Activated CD8-positive, alpha-beta T cell treated with anti-CD3 and anti-CD28 coated beads, Interleukin-2, amount 10 ng/mL, durations not matched to agents 7 days and 5 days (primary cell): ENCODE results near the gene BZW1. TPM values are rescaled to one million over a fixed set of nuclear protein-coding genes. Genes with fewer than 3 reads are reported as not detected.

Experiments
- ATAC-seq: fragments of 150-1000 bp; cut with Tn5 transposase; one replicate; pipeline ENCODE4 v1.10.0; 2021; ENCODE audit warnings: moderate library complexity
- CTCF ChIA-PET: fragments of 350-600 bp; sonication (Branson Sonifier 250); formaldehyde crosslinking; loops from one replicate; lab custom pipeline; 2021; ENCODE audit warnings: antibody characterized with exemption; lab: Charles Lee
- POLR2A ChIA-PET: fragments of 350-600 bp; sonication (Branson Sonifier 250); formaldehyde crosslinking; loops from one replicate; lab custom pipeline; 2021; ENCODE audit warnings: antibody characterized with exemption; lab: Charles Lee
- DNase-seq: peaks from one replicate; pipeline ENCODE4 v3.0.0-alpha.2; 2020
- H3K27ac Mint-ChIP-seq: one replicate; pipeline ENCODE4 v1.8.0; 2021; ENCODE audit warnings: mild to moderate bottlenecking, mixed read lengths
- H3K27me3 Mint-ChIP-seq: one replicate; pipeline ENCODE4 v1.8.0; 2021; ENCODE audit warnings: low read depth, mixed read lengths
- H3K36me3 Mint-ChIP-seq: one replicate; pipeline ENCODE4 v1.8.0; 2021; ENCODE audit warnings: low read depth, mixed read lengths
- H3K4me1 Mint-ChIP-seq: one replicate; pipeline ENCODE4 v1.8.0; 2021; ENCODE audit warnings: low read depth, mixed read lengths
- H3K4me3 Mint-ChIP-seq: one replicate; pipeline ENCODE4 v1.8.0; 2021; ENCODE audit warnings: mild to moderate bottlenecking, mixed read lengths
- H3K9me3 Mint-ChIP-seq: one replicate; pipeline ENCODE4 v1.8.0; 2022; ENCODE audit warnings: mixed read lengths; ENCODE audit not compliant: insufficient read depth
- total RNA-seq, 2 experiments: library from RNA; stranded (reverse); gene quantifications; one replicate each; pipeline ENCODE4 v1.2.3, GENCODE V29; 2021

The BZW1 gene
- total RNA-seq, 2 experiments from 2014 or later = 276 to 304 TPM

- Mint-ChIP-seq H3K36me3 (peaks cover 2% of the 10 kb centered on the region), H3K9me3 (peaks cover 9% of the 10 kb centered on the region), H3K4me3 (no peak overlapping the region), H3K4me1 (no peaks in the 10 kb centered on the region), H3K27ac (no peak overlapping the region), H3K27me3 (no peaks in the 10 kb centered on the region)
- ChIA-PET CTCF (no interaction called here), POLR2A (interaction anchor here (0.6 to 1.1 kb wide), 2 partner anchors 11 to 327 kb away, joined by 3 read pairs; no protein-coding TSS in a partner anchor)
- DNase-seq = no peak
- no peak for ATAC-seq
Measured at GRCh38 chr2:200839513-200839912, 27.8 kb downstream of the BZW1 start.

DNA sequence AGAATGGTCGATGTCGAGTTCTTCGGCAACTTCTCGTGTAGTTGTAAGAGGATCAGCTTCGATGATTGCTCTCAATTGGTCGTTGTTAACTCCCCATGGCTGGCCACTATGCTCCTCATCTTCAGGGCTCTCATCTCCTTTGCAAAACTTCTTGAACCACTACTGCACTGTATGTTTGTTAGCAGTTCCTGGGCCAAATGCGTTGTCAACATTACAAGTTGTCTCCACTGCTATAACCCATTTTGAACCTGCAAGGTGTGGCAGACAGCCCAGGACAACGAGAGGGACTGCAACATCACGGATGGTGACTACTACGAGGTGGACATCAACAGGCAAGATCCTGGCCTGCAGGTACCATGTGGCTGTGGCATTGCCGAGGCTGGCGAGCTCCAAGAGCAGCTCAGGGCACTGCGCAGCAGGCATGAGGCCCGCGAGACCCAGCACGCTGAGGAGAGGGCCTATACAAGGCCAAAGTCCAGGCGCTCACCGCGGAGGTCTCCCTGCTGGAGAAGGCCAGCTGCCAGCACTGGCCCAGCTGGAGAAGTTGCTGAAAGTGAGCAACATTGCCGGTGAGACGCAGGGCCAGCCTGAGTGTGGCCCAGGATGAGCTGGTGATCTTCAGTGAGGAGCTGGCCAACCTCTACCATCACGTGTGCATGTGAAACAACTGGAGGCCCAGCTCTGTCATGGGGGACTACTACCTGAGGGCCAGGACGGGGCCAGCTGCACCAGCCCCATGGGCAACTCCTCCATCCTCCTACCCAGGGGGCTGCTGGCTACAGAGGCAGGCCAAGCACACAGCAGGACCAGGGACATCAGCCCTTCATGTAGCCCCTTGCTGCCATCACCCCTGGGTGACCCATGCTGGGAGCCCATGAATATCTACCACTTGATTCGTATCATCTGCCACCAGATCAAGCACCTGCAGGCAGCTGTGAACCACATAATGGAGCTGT lies 32.6 kb downstream of the BZW1 start:
- ChIA-PET CTCF (interaction anchor here (1.5 kb wide), 1 partner anchor 131 kb away, joined by 4 read pairs; no protein-coding TSS in a partner anchor), POLR2A (interaction anchor here (1.1 to 1.7 kb wide), 2 partner anchors 12 to 26 kb away, joined by 3 to 5 read pairs; no protein-coding TSS in a partner anchor)
- Mint-ChIP-seq H3K36me3 (no peaks in the 10 kb centered on the region), H3K4me3 (no peak overlapping the region), H3K27me3 (no peaks in the 10 kb centered on the region), H3K9me3 (no peaks in the 10 kb centered on the region), H3K4me1 (no peaks in the 10 kb centered on the region), H3K27ac (no peak overlapping the region)
- ATAC-seq (no peak), DNase-seq (no peak)

- DNase-seq = no peak
- Mint-ChIP-seq H3K4me3 (no peak overlapping the region), H3K9me3 (no peaks in the 10 kb centered on the region), H3K4me1 (no peaks in the 10 kb centered on the region), H3K27me3 (no peaks in the 10 kb centered on the region), H3K36me3 (peaks cover 2% of the 10 kb centered on the region), H3K27ac (no peak overlapping the region)
- POLR2A ChIA-PET = interaction anchor here (1.1 to 1.7 kb wide), 2 partner anchors 11 to 27 kb away, joined by 3 to 5 read pairs; no protein-coding TSS in a partner anchor
- CTCF ChIA-PET = interaction anchor here (1.2 to 1.5 kb wide), 2 partner anchors 23 to 132 kb away, joined by 3 to 4 read pairs; no protein-coding TSS in a partner anchor
- peak; percentile 7 for ATAC-seq
Measured at GRCh38 chr2:200845194-200845593, 33.5 kb downstream of the BZW1 start.

DNA sequence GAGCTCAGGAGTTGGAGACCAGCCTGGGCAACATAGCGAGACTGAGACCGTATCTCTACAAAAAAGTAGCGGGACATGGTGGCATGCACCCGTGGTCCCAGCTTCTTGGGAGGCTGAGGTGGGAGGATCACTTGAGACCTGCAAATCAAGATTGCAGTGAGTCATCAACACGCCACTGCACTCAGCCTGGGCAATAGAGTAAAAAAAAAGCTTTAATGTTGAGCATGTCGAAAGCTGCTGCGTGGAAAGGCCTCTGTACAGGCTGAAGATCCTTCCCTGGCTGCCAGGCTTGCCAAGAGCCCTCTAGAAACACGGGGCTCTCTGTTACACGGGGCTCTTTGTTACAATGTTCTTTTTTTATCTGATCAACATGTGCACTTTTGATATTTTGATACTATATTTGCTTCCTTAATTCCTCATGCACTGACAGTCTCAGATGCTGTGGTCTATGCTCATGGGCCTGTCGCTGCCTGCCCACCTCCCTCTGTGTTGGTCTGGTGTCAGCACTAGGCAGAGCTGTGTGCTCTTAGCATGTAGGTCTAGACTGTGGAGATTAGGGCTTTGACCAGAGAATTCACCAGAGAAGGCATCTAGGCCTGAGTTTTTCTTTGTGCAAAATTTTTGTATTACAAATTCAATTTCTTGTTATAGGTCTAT lies 34.1 kb downstream of the BZW1 start:
- POLR2A ChIA-PET = interaction anchor here (1.1 to 1.7 kb wide), 2 partner anchors 10 to 28 kb away, joined by 3 to 5 read pairs; no protein-coding TSS in a partner anchor
- no peak overlapping the region for H3K4me3 Mint-ChIP-seq
- no peak for ATAC-seq
- no peaks in the 10 kb centered on the region for H3K27me3 Mint-ChIP-seq
- H3K4me1 Mint-ChIP-seq = no peaks in the 10 kb centered on the region
- no peaks in the 10 kb centered on the region for H3K9me3 Mint-ChIP-seq
- H3K36me3 Mint-ChIP-seq = peaks cover 8% of the 10 kb centered on the region
- CTCF ChIA-PET = interaction anchor here (1.2 to 1.5 kb wide), 2 partner anchors 24 to 133 kb away, joined by 3 to 4 read pairs; no protein-coding TSS in a partner anchor
- no peak overlapping the region for H3K27ac Mint-ChIP-seq
- DNase-seq = no peak

DNA sequence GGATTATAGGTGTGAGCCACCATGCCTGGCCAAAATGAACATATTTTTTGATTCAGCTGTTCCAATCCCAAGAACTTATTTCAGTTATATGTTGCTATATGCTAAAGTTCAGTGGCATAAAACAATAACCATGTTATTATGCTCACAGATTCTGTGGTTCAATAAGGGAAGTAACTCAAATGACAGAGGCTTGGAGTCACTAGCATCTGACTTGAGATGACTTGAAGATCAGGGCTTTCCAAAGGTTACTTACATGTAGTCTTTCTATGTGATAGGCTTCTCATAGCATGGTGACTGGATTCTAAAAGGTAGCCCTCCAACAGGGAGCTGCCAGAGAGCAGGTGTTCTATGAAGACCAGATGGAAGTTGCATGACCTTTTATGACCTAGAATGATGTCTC lies 35.6 kb downstream of the BZW1 start:
- POLR2A ChIA-PET = interaction anchor here (1.1 kb wide), 1 partner anchor 26 kb away, joined by 3 read pairs; no protein-coding TSS in a partner anchor
- Mint-ChIP-seq H3K4me1 (no peaks in the 10 kb centered on the region), H3K27ac (no peak overlapping the region), H3K36me3 (peaks cover 22% of the 10 kb centered on the region), H3K27me3 (no peaks in the 10 kb centered on the region), H3K9me3 (no peaks in the 10 kb centered on the region), H3K4me3 (no peak overlapping the region)
- DNase-seq = no peak
- ATAC-seq = no peak
- CTCF ChIA-PET = no interaction called here

- Mint-ChIP-seq H3K27me3 (no peaks in the 10 kb centered on the region), H3K4me1 (no peaks in the 10 kb centered on the region), H3K27ac (no peak overlapping the region), H3K36me3 (peaks cover 29% of the 10 kb centered on the region), H3K4me3 (no peak overlapping the region), H3K9me3 (no peaks in the 10 kb centered on the region)
- ChIA-PET CTCF (interaction anchor here (1.2 to 1.4 kb wide), 2 partner anchors 26 to 31 kb away, joined by 3 to 5 read pairs; no protein-coding TSS in a partner anchor), POLR2A (interaction anchor here (1.0 kb wide), 1 partner anchor 30 kb away, joined by 3 read pairs; no protein-coding TSS in a partner anchor)
- ATAC-seq (no peak), DNase-seq (no peak)
Measured at GRCh38 chr2:200847939-200848338, 36.2 kb downstream of the BZW1 start.

DNA sequence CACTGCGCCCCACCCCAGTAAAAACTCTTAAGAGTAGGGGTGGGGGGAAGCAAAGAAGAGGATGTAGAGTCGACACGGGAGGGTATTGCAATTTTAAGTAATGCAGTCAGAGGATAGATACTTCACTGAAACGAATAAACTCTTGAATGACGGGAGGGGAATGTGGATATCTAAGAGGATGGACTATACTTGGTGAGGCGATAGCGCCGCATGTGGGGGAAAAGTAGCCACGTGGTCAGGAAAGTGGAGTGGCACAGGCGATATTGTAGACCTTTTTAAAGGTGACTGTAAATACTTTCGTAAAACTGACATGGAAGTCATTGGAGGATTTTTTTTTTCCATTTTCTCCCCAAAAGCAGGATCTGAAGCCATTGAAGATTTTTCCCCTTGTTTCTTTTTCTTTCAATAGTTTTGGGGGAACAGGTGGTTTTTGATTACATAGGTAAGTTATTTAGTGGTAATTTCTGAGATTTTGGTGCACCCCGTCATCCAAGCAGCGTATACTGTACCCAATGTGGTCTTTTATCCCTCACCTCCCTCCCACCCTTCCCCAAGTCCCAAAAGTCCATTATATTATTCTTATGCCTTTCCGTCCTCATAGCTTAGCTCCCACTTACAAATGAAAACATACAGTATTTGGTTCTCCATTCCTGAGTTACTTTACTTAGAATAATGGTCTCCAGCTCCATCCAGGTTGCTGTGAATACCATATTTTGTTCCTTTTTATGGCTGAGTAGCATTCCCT lies 39.0 kb downstream of the BZW1 start:
- DNase-seq (no peak), ATAC-seq (no peak)
- H3K27ac Mint-ChIP-seq = peak overlapping the region; percentile 26
- no peak overlapping the region for H3K4me3 Mint-ChIP-seq
- peaks cover 48% of the 10 kb centered on the region for H3K36me3 Mint-ChIP-seq
- POLR2A ChIA-PET = no interaction called here
- CTCF ChIA-PET = no interaction called here
- H3K27me3 Mint-ChIP-seq = no peaks in the 10 kb centered on the region
- H3K9me3 Mint-ChIP-seq = no peaks in the 10 kb centered on the region
- peaks cover 2% of the 10 kb centered on the region for H3K4me1 Mint-ChIP-seq

- Mint-ChIP-seq H3K27me3 (no peaks in the 10 kb centered on the region), H3K9me3 (no peaks in the 10 kb centered on the region), H3K4me1 (peaks cover 7% of the 10 kb centered on the region), H3K36me3 (peaks cover 54% of the 10 kb centered on the region), H3K4me3 (no peak overlapping the region), H3K27ac (no peak overlapping the region)
- ChIA-PET POLR2A (interaction anchor here (2.0 to 2.2 kb wide), 2 partner anchors 12 to 37 kb away, joined by 5 to 13 read pairs; partner anchors contain the start of gene CLK1), CTCF (interaction anchor here (0.6 kb wide), 1 partner anchor 27 kb away, joined by 3 read pairs; no protein-coding TSS in a partner anchor)
- DNase-seq (no peak), ATAC-seq (no peak)
Measured at GRCh38 chr2:200851398-200852248, 39.9 kb downstream of the BZW1 start.

GRCh38 chr2:200852605-200853004 lies 40.9 kb downstream of the BZW1 start:
- POLR2A ChIA-PET = interaction anchor here (0.8 to 2.2 kb wide), 3 partner anchors 9 to 38 kb away, joined by 3 to 13 read pairs (median 5); partner anchors contain the start of gene CLK1

DNA sequence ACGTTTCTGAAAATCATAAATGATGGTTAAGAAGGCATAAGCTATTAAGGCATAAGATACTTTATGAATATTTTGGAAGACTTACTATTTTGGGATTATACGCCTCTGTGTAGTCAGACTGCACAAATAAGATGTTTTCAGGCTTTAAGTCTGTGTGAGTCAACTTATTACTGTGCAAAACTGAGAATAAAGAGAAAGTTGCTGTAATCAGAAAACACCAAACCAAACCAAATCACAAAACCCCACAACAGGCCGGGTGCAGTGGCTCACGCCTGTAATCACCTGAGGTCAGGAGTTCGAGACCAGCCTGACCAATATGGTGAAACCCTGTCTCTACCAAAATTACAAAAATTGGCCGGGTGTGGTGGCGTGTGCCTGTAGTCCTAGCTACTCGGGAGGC lies 45.1 kb downstream of the BZW1 start:
- H3K4me1 Mint-ChIP-seq = peaks cover 49% of the 10 kb centered on the region
- DNase-seq (no peak), ATAC-seq (no peak)
- ChIA-PET POLR2A (interaction anchor here (0.8 to 1.9 kb wide), 4 partner anchors 12 to 42 kb away, joined by 3 to 5 read pairs (median 4); partner anchors contain the start of gene NIF3L1), CTCF (no interaction called here)
- no peaks in the 10 kb centered on the region for H3K9me3 Mint-ChIP-seq
- peaks cover 85% of the 10 kb centered on the region for H3K36me3 Mint-ChIP-seq
- no peak overlapping the region for H3K27ac Mint-ChIP-seq
- H3K4me3 Mint-ChIP-seq = no peak overlapping the region
- H3K27me3 Mint-ChIP-seq = no peaks in the 10 kb centered on the region

More at GRCh38 chr2:200852605-200853004, 40.9 kb downstream of the BZW1 start:
- no peak for ATAC-seq
- CTCF ChIA-PET = no interaction called here
- H3K9me3 Mint-ChIP-seq = no peaks in the 10 kb centered on the region
- DNase-seq = no peak
- H3K36me3 Mint-ChIP-seq = peaks cover 64% of the 10 kb centered on the region
- H3K4me1 Mint-ChIP-seq = peaks cover 14% of the 10 kb centered on the region
- H3K4me3 Mint-ChIP-seq = no peak overlapping the region
- no peaks in the 10 kb centered on the region for H3K27me3 Mint-ChIP-seq
- no peak overlapping the region for H3K27ac Mint-ChIP-seq
